ENCODE data around the gene TBL3.

Gene TBL3

GRCh38 chr16:2003231-2003826 lies 31.5 kb downstream of the TBL3 start:
- TF ChIP-seq, protein P1, sequence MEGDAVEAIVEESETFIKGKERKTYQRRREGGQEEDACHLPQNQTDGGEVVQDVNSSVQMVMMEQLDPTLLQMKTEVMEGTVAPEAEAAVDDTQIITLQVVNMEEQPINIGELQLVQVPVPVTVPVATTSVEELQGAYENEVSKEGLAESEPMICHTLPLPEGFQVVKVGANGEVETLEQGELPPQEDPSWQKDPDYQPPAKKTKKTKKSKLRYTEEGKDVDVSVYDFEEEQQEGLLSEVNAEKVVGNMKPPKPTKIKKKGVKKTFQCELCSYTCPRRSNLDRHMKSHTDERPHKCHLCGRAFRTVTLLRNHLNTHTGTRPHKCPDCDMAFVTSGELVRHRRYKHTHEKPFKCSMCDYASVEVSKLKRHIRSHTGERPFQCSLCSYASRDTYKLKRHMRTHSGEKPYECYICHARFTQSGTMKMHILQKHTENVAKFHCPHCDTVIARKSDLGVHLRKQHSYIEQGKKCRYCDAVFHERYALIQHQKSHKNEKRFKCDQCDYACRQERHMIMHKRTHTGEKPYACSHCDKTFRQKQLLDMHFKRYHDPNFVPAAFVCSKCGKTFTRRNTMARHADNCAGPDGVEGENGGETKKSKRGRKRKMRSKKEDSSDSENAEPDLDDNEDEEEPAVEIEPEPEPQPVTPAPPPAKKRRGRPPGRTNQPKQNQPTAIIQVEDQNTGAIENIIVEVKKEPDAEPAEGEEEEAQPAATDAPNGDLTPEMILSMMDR (IDR thresholded peaks at IDR 0.05; ENCODE audit: control insufficient read depth, insufficient read depth, low read depth, low read length, missing control alignments), result no peak
- H3K4me3 ChIP-seq (ENCODE audit: control insufficient read depth, low read depth, low read length), result no peak overlapping the region
- no peak for DNase-seq (ENCODE audit: low read depth)

- H3K4me3 ChIP-seq (ENCODE audit: control insufficient read depth, low read depth, low read length), result no peak overlapping the region
- TF ChIP-seq, protein P1 (IDR thresholded peaks at IDR 0.05; ENCODE audit: control insufficient read depth, insufficient read depth, low read depth, low read length, missing control alignments), result peak; percentile 91
- no peak for DNase-seq (ENCODE audit: low read depth)
Measured at GRCh38 chr16:2003827-2004641, 32.2 kb downstream of the TBL3 start.

- DNase-seq (ENCODE audit: low read depth), result no peak
- TF ChIP-seq, protein P1 (IDR thresholded peaks at IDR 0.05; ENCODE audit: control insufficient read depth, insufficient read depth, low read depth, low read length, missing control alignments), result no peak
- no peak overlapping the region for H3K4me3 ChIP-seq (ENCODE audit: control insufficient read depth, low read depth, low read length)
Measured at GRCh38 chr16:2004795-2005517, 33.1 kb downstream of the TBL3 start.

DNA sequence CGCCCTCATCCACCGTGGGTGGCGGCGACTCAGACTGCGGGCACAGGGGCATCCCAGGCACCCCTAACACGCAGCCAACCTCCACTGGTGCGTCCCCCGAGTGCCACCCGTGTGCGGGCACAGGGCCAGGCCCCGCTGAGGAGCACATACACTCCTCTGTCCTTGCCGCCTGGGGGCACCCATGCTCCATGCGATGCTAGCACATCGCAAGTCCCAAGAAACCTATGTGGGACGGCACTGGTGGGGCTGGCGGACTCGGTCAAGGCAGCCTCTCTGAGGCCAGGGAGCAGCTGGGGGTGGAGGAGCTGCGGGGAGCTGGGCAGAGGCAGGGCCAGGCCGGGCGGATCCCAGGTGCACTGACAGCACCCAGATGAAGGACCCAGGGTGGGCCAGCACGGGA lies 33.8 kb downstream of the TBL3 start:
- TF ChIP-seq, protein P1 (IDR thresholded peaks at IDR 0.05; ENCODE audit: control insufficient read depth, insufficient read depth, low read depth, low read length, missing control alignments), result no peak
- no peak overlapping the region for H3K4me3 ChIP-seq (ENCODE audit: control insufficient read depth, low read depth, low read length)
- no peak for DNase-seq (ENCODE audit: low read depth)

- no peak for DNase-seq (ENCODE audit: low read depth)
- no peak overlapping the region for H3K4me3 ChIP-seq (ENCODE audit: control insufficient read depth, low read depth, low read length)
- TF ChIP-seq, protein P1 (IDR thresholded peaks at IDR 0.05; ENCODE audit: control insufficient read depth, insufficient read depth, low read depth, low read length, missing control alignments), result no peak
Measured at GRCh38 chr16:2006317-2006716, 34.5 kb downstream of the TBL3 start.

DNA sequence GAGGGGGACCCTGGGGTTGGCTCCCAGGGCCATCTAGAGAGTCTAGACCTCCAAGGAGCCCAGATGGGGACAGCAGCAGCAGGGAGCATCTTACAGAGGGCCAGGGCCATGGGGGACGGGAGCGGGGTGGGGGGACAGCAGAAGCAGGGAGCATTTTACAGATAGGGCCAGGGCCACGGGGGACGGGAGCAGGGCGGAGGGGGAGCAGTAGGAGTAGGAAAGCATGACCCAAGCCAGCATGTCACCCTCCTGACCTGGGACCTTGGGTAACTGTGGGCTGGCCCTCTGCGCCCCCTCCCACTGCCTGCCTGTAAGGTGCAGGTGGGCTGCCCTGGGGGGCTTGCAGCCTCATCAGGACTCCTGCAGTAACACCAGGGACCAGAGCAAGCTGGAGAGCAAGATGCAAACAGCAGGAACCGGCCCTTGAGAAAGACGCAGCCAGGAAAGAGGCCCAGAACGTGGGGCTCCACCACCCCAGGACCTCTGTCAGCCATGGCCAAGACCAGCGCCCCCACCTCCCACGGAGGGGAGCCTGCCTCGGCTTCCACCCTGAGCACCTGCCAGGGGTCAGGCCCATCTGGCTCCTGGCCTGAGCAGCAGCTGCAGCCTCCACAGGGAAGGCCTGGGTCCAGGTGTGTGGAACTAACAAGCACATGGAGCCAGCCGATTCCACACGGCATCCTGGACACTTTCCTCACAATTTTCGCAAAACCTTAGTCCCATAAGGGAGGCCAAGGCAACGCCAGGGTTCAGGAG lies 35.4 kb downstream of the TBL3 start:
- peak overlapping the region; percentile 56 for H3K4me3 ChIP-seq (ENCODE audit: control insufficient read depth, low read depth, low read length)
- DNase-seq (ENCODE audit: low read depth), result no peak
- TF ChIP-seq, protein P1 (IDR thresholded peaks at IDR 0.05; ENCODE audit: control insufficient read depth, insufficient read depth, low read depth, low read length, missing control alignments), result no peak

All from AG09309 (cell line).